ENCODE results near the gene PLEKHG3. TPM values are rescaled to one million over a fixed set of nuclear protein-coding genes. Genes with fewer than 3 reads are reported as not detected.

The PLEKHG3 gene
- total RNA-seq, 1 experiment from 2014 or later = 34.0 TPM

- ChIA-PET CTCF (interaction anchor here (0.8 kb wide), 1 partner anchor 109 kb away, joined by 3 read pairs; no protein-coding TSS in a partner anchor), POLR2A (no interaction called here)
- no peaks in the 10 kb centered on the region for H3K9me3 ChIP-seq (ENCODE audit: control insufficient read depth, insufficient read depth, low read depth, low read length)
- no peaks in the 10 kb centered on the region for H3K36me3 ChIP-seq (ENCODE audit: control insufficient read depth, insufficient read depth, low read length)
- no peaks in the 10 kb centered on the region for H3K27me3 ChIP-seq (ENCODE audit: control insufficient read depth, insufficient read depth, low read length)
- in situ Hi-C loops (cut with HindIII; ENCODE audit: low pct_unique_long_range_greater_than_20kb, low sequenced_read_pairs) (no loop called here), intact Hi-C loops (cut with micrococcal nuclease; ENCODE audit: unreplicated experiment) (no loop called here)
- H3K27ac ChIP-seq (ENCODE audit: low read length) = no peak overlapping the region
- no peaks in the 10 kb centered on the region for H3K4me1 ChIP-seq (ENCODE audit: control insufficient read depth, insufficient read depth, low read length)
- no TSS peak for BruUV-seq (replicated peaks)
- H3K4me3 ChIP-seq (ENCODE audit: low read depth in 2 of 2, low read length in 2 of 2) = no peak overlapping the region
- ATAC-seq (no peak), DNase-seq (ENCODE audit: low read depth, low spot score) (no peak)
- no peak for TF ChIP-seq CTCF (IDR thresholded peaks at IDR 0.05)
- TF ChIP-seq SIN3A (IDR thresholded peaks at IDR 0.05; ENCODE audit: borderline replicate concordance, insufficient read depth, low read depth, low read length) = no peak
- TF ChIP-seq POLR2AphosphoS5 (IDR thresholded peaks at IDR 0.05; ENCODE audit: low read depth, low read length) = no peak
- TF ChIP-seq REST (IDR thresholded peaks at IDR 0.05; ENCODE audit: insufficient read depth in 1 of 2, low read depth in 2 of 2, low read length in 1 of 2) = no peak
- no peak for TF ChIP-seq TCF7L2 (IDR thresholded peaks at IDR 0.05; ENCODE audit: low read depth, low read length)
Observed at GRCh38 chr14:64788706-64789105, 84.5 kb downstream of the PLEKHG3 start.

GRCh38 chr14:64789696-64790095 lies 85.5 kb downstream of the PLEKHG3 start:
- no peak overlapping the region for H3K4me3 ChIP-seq (ENCODE audit: low read depth in 2 of 2, low read length in 2 of 2)
- no peaks in the 10 kb centered on the region for H3K27me3 ChIP-seq (ENCODE audit: control insufficient read depth, insufficient read depth, low read length)

More at GRCh38 chr14:64789696-64790095, 85.5 kb downstream of the PLEKHG3 start:
- no peak overlapping the region for H3K27ac ChIP-seq (ENCODE audit: low read length)
- H3K4me1 ChIP-seq (ENCODE audit: control insufficient read depth, insufficient read depth, low read length) = no peaks in the 10 kb centered on the region
- intact Hi-C loops (cut with micrococcal nuclease; ENCODE audit: unreplicated experiment) (no loop called here), in situ Hi-C loops (cut with HindIII; ENCODE audit: low pct_unique_long_range_greater_than_20kb, low sequenced_read_pairs) (no loop called here)
- BruUV-seq (replicated peaks) = no TSS peak
- POLR2A ChIA-PET = interaction anchor here (0.5 to 0.6 kb wide), 2 partner anchors 100 to 125 kb away, joined by 3 read pairs; no protein-coding TSS in a partner anchor
- TF ChIP-seq CTCF (IDR thresholded peaks at IDR 0.05) = no peak
- TF ChIP-seq SIN3A (IDR thresholded peaks at IDR 0.05; ENCODE audit: borderline replicate concordance, insufficient read depth, low read depth, low read length) = no peak
- no peak for TF ChIP-seq REST (IDR thresholded peaks at IDR 0.05; ENCODE audit: insufficient read depth in 1 of 2, low read depth in 2 of 2, low read length in 1 of 2)
- no peak for TF ChIP-seq TCF7L2 (IDR thresholded peaks at IDR 0.05; ENCODE audit: low read depth, low read length)
- TF ChIP-seq POLR2AphosphoS5 (IDR thresholded peaks at IDR 0.05; ENCODE audit: low read depth, low read length) = no peak
- ATAC-seq (no peak), DNase-seq (ENCODE audit: low read depth, low spot score) (no peak)
- CTCF ChIA-PET = no interaction called here
- H3K36me3 ChIP-seq (ENCODE audit: control insufficient read depth, insufficient read depth, low read length) = no peaks in the 10 kb centered on the region
- H3K9me3 ChIP-seq (ENCODE audit: control insufficient read depth, insufficient read depth, low read depth, low read length) = no peaks in the 10 kb centered on the region
